Omental fat pad (tissue), 4 donors: Measurements from ENCODE around the gene MTHFD2L. TPM values are rescaled to one million over a fixed set of nuclear protein-coding genes. Genes with fewer than 3 reads are reported as not detected.

Experiments used
- ATAC-seq: fragments of 150-250 bp; one replicate; pipeline ENCODE4 v1.9.1; 2016; ENCODE audit warnings: mild to moderate bottlenecking, moderate library complexity; ENCODE audit not compliant: low FRiP score
- DNase-seq: peaks from one replicate; pipeline ENCODE4 v3.0.0-alpha.2; 2019; ENCODE audit warnings: low spot score
- CTCF ChIP-seq, 3 donors: fragments of 450-650 bp; IDR thresholded peaks; one replicate each; pipeline ENCODE4 v1.5.1; 2016 to 2017; ENCODE audit warnings: antibody characterized with exemption in 3 of 3, mild to moderate bottlenecking in 3 of 3, moderate library complexity in 2 of 3
- total RNA-seq, 4 donors: library from RNA; depleted of rRNA; stranded (reverse); fragments of >200 nt; gene quantifications; one replicate each; pipeline ENCODE4 v1.1.0, GENCODE V29; 2016

The MTHFD2L gene
- total RNA-seq, 4 donors from 2014 or later: 12.2 to 23.2 (median 18.4) TPM

GRCh38 chr4:74133786-74134499, 24.0 kb upstream of the MTHFD2L start:
- ATAC-seq (peak; percentile 76), DNase-seq (peak; percentile 74)
- peak in 1 of 3 donors; percentile 41 for TF ChIP-seq CTCF (IDR thresholded peaks at IDR 0.05)

GRCh38 chr4:74134500-74134852, 23.4 kb upstream of the MTHFD2L start:
- no peak for TF ChIP-seq CTCF (IDR thresholded peaks at IDR 0.05)
- DNase-seq: no peak
- ATAC-seq: no peak

- DNase-seq: no peak
- TF ChIP-seq CTCF (IDR thresholded peaks at IDR 0.05): no peak
- no peak for ATAC-seq
These were observed 11.3 kb upstream of the MTHFD2L start for GRCh38 chr4:74146581-74147129.

- no peak for DNase-seq
- no peak for ATAC-seq
- no peak for TF ChIP-seq CTCF (IDR thresholded peaks at IDR 0.05)
These were observed 9.7 kb upstream of the MTHFD2L start for GRCh38 chr4:74148205-74148604.

- DNase-seq (no peak), ATAC-seq (no peak)
- no peak for TF ChIP-seq CTCF (IDR thresholded peaks at IDR 0.05)
These were observed 5.1 kb upstream of the MTHFD2L start for GRCh38 chr4:74152836-74153235.

GRCh38 chr4:74156521-74156920, 1.4 kb upstream of the MTHFD2L start:
- ATAC-seq (no peak), DNase-seq (no peak)
- TF ChIP-seq CTCF (IDR thresholded peaks at IDR 0.05): no peak

- ATAC-seq (no peak), DNase-seq (no peak)
- no peak for TF ChIP-seq CTCF (IDR thresholded peaks at IDR 0.05)
These were observed 764 bp upstream of the MTHFD2L start for GRCh38 chr4:74157154-74157553.
